Peyer's patch (tissue), 4 donors: ENCODE results near the gene IFNL1. TPM values are rescaled to one million over a fixed set of nuclear protein-coding genes. Genes with fewer than 3 reads are reported as not detected.

Experiments
- DNase-seq, 3 donors: peaks; one replicate each; pipeline ENCODE4 v3.0.0-alpha.2; 2017 to 2019
- H3K27ac ChIP-seq, 4 donors: fragments of 200-600 bp; sonication (generic); one replicate each; pipeline ENCODE4 v1.5.1; 2016 to 2019
- H3K27me3 ChIP-seq, 2 donors: fragments of 200-600 bp; sonication (generic); one replicate each; pipeline ENCODE4 v1.5.1; 2019
- H3K36me3 ChIP-seq, 3 donors: fragments of 200-600 bp; sonication (generic); one replicate each; pipeline ENCODE4 v1.5.1; 2016 to 2019
- H3K4me1 ChIP-seq, 4 donors: fragments of 200-600 bp; sonication (generic); one replicate each; pipeline ENCODE4 v1.5.1; 2016 to 2019
- H3K4me3 ChIP-seq, 4 donors: fragments of 200-600 bp; sonication (generic); 1 replicate in 3 of 4; 2 replicates in 1 of 4; pipeline ENCODE4 v1.5.1; 2016 to 2019; ENCODE audit warnings: mild to moderate bottlenecking in 1 of 4
- H3K9me3 ChIP-seq, 4 donors: fragments of 200-600 bp; sonication (generic); one replicate each; pipeline ENCODE4 v1.5.1; 2016 to 2019; ENCODE audit warnings: mild to moderate bottlenecking in 1 of 4
- POLR2A ChIP-seq, 2 donors: fragments of 450-650 bp; IDR thresholded peaks; one replicate each; pipeline ENCODE4 v1.5.1; 2017; ENCODE audit warnings: antibody characterized with exemption in 2 of 2, mild to moderate bottlenecking in 2 of 2, moderate library complexity in 2 of 2
- total RNA-seq, 4 donors: library from RNA; depleted of rRNA; stranded (reverse); fragments of >200 nt; gene quantifications; one replicate each; pipeline ENCODE4 v1.1.0, GENCODE V29; 2016
- TF ChIP-seq, protein P1 (sequence below), 6 experiments: fragments of 450-650 bp in 4 of 6; fragments of 200-600 bp in 2 of 6; sonication (generic) in 1 of 6; IDR thresholded peaks; one replicate each; pipeline ENCODE4 v1.5.1; 2017 to 2019; ENCODE audit warnings: antibody characterized with exemption in 6 of 6, mild to moderate bottlenecking in 3 of 6, moderate library complexity in 1 of 6

IFNL1 gene
- total RNA-seq = not detected

DNA sequence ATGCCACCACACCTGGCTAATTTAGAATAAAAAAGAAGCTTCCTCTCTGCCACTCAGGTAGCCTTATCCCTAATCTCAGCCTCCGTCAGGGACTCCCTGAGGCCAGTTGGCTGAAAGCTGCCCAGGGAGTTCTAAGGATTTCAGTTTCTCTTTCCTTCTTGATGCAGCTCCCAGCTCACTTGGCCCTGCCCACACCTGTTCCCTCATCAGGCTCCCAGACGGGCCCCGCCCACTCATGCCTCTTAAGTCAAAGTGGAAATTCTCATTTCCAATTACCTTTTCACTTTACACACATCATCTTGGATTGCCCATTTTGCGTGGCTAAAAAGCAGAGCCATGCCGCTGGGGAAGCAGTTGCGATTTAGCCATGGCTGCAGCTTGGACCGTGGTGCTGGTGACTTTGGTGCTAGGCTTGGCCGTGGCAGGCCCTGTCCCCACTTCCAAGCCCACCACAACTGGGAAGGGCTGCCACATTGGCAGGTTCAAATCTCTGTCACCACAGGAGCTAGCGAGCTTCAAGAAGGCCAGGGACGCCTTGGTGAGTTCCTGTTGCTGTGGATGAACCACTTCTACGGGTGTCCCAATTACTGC is at the start of gene IFNL1:
Gene IFNL1, plus strand, starts transcription at position 353 of the 591 bp plus-strand sequence. Its CDS starts 15 bp downstream, at position 368.
- H3K4me1 ChIP-seq = no peaks in the 10 kb centered on the region
- no peaks in the 10 kb centered on the region for H3K27me3 ChIP-seq
- H3K9me3 ChIP-seq = no peaks in the 10 kb centered on the region
- H3K27ac ChIP-seq = no peak within 1 kb of the TSS
- H3K36me3 ChIP-seq = no peaks in the 10 kb centered on the region
- DNase-seq = peak in 1 of 3 donors; percentile 46
- TF ChIP-seq, protein P1, sequence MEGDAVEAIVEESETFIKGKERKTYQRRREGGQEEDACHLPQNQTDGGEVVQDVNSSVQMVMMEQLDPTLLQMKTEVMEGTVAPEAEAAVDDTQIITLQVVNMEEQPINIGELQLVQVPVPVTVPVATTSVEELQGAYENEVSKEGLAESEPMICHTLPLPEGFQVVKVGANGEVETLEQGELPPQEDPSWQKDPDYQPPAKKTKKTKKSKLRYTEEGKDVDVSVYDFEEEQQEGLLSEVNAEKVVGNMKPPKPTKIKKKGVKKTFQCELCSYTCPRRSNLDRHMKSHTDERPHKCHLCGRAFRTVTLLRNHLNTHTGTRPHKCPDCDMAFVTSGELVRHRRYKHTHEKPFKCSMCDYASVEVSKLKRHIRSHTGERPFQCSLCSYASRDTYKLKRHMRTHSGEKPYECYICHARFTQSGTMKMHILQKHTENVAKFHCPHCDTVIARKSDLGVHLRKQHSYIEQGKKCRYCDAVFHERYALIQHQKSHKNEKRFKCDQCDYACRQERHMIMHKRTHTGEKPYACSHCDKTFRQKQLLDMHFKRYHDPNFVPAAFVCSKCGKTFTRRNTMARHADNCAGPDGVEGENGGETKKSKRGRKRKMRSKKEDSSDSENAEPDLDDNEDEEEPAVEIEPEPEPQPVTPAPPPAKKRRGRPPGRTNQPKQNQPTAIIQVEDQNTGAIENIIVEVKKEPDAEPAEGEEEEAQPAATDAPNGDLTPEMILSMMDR (IDR thresholded peaks at IDR 0.05) = no peak
- TF ChIP-seq POLR2A (IDR thresholded peaks at IDR 0.05) = no peak
- H3K4me3 ChIP-seq = no peak within 1 kb of the TSS

DNA sequence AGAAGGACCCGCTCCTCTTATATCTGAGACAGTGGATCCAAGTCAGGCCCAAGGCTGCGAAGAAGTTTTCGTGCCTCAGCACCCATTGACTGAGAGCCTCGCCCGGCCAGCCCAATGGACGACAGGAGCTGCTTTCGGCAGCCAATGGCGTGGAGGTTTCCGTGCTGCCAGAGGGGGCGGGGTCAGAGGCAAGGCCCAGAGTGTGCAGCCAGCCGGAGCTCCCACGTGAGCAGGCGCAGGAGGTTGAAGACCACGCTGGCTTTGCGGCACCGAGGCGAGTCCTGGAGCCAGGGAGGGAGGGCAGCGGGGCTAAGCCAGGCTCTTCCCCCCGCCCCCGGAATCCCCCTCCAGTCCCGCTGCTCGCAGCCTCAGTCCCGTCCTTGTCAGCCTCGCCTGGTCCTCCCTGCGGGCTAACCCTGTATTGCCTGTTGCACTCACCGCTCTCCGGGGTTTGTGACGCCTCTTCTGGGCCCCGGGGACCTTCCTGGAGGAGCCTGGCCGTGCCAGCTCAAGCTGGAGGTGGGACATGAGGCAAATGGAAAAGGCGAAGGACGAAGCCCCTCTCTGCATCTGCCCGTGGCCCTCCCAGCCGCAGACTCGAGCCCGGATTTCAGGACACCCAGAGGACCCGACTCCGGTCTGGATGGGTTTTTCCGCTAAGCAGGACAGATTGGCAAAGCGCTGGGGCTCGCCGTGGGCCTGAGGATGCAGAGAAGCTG is 49.1 kb upstream of the IFNL1 start:
- peak in 2 of 3 donors; percentile 32 to 47 for DNase-seq

DNA sequence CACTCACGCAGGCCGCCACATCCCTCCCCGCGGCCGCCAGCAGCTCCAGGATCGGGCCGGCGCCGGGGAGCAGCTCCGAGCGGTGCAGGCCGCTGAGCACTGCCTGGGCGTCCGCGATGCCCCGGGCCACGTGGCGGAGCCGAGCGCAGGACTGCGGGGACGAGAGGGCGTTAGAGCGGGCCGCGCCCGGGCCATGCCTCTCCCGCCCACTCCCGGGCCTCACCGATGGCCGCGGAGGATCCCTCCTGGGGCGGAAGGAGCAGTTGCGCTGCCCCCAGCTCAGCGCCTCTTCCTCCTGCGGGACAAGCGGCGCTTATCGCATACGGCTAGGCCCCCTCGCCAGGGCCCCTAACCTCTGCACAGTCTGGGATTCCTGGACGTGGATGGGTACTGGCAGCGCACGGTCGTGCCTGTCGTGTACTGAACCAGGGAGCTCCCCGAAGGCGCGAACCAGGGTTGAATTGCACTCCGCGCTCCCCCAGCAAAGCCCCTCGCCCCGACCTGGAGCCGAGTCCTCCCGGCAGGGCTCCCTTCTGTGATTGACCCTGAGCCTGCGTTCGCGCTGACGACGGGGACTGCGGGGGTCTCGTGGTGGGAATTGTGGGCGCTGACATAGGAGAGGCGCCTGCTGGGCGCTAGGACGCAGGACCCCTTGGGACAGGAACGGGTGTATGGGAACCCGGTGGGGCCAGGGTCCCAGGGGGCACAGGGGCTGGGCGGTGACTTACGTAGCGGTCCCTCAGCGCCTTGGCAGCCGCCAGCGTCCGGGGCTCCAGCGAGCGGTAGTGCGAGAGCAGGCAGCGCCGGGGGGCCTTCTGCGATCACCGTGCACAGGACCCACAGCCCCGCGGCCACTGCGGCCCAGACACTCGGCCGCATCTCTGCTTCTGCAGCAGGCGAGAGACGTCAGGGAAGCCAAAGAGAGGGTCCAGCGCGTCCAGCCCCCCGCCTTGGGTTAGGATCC is 48.2 kb upstream of the IFNL1 start:
- H3K27ac ChIP-seq = no peak overlapping the region
- H3K9me3 ChIP-seq = no peaks in the 10 kb centered on the region
- TF ChIP-seq, protein P1 (IDR thresholded peaks at IDR 0.05) = no peak
- TF ChIP-seq POLR2A (IDR thresholded peaks at IDR 0.05) = no peak
- peaks cover 0 to 16% of the 10 kb centered on the region in 2 donors for H3K27me3 ChIP-seq
- H3K36me3 ChIP-seq = no peaks in the 10 kb centered on the region
- H3K4me1 ChIP-seq = peaks cover 0 to 14% (median 0%) of the 10 kb centered on the region in 4 donors
- peak overlapping the region in 2 of 4 donors; percentile 12 to 24 for H3K4me3 ChIP-seq
- DNase-seq = no peak

More for the DNA sequence above, 49.1 kb upstream of the IFNL1 start:
- Histone ChIP-seq H3K27ac (no peak overlapping the region), H3K4me3 (peak overlapping the region in 3 of 4 donors; percentile 6 to 24 (median 12)), H3K36me3 (no peaks in the 10 kb centered on the region), H3K4me1 (peaks cover 0 to 14% (median 0%) of the 10 kb centered on the region in 4 donors), H3K9me3 (no peaks in the 10 kb centered on the region), H3K27me3 (peaks cover 0 to 16% of the 10 kb centered on the region in 2 donors)
- TF ChIP-seq, protein P1 (IDR thresholded peaks at IDR 0.05) = no peak
- TF ChIP-seq POLR2A (IDR thresholded peaks at IDR 0.05) = no peak

DNA sequence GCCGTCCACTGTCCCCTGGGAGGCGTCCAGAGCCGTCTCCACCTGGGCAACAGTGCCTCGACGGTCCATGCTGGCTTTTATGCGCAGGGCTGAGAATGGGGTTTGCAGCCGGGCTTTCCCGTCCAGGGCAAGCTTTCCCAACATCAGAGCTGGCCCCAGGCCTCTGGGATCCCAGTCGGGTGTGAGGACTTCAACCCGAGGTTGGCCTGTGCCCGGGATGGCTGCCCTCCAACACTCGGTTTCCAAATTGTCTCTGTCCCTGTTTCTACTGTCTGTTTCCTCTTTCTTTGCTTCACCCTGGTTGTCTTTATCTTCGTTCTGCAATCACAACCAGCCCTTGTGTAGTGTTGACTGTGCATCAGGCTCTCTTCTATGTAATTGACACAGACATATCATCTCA is 47.4 kb upstream of the IFNL1 start, which contains the start of gene IFNL4:
Gene IFNL4, minus strand, starts transcription at position 51 of the 400 bp plus-strand sequence.
- Histone ChIP-seq H3K36me3 (no peaks in the 10 kb centered on the region), H3K9me3 (no peaks in the 10 kb centered on the region), H3K27ac (no peak within 1 kb of the TSS), H3K4me1 (peaks cover 0 to 14% (median 0%) of the 10 kb centered on the region in 4 donors), H3K27me3 (peaks cover 0 to 16% of the 10 kb centered on the region in 2 donors), H3K4me3 (peak within 1 kb of the TSS in 2 of 4 donors; percentile 12 to 24)
- TF ChIP-seq POLR2A (IDR thresholded peaks at IDR 0.05) = no peak
- TF ChIP-seq, protein P1 (IDR thresholded peaks at IDR 0.05) = no peak
- DNase-seq = no peak

DNA sequence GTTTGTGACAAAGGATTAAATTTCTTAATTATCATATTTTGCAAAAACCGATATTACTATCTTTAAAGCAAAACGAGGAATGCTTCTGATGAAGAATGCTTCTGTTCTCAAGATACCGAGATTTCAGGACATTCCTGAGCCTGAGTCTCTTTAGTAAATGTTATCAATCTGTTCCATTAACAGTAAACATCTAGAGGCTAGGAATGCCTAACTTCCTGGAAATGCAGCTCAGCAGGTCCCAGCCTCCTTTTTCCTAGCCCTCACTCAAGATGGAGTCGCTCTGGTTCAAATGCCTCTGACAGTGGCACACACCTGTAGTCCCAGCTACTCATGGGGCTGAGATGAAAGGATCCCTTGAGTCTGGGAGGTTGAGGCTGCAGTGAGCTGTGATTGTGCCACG is 45.1 kb upstream of the IFNL1 start:
- H3K9me3 ChIP-seq = no peaks in the 10 kb centered on the region
- H3K27me3 ChIP-seq = peaks cover 0 to 16% of the 10 kb centered on the region in 2 donors
- TF ChIP-seq POLR2A (IDR thresholded peaks at IDR 0.05) = no peak
- TF ChIP-seq, protein P1 (IDR thresholded peaks at IDR 0.05) = no peak
- peaks cover 0 to 21% (median 0%) of the 10 kb centered on the region in 4 donors for H3K4me1 ChIP-seq
- H3K4me3 ChIP-seq = no peak overlapping the region
- no peak overlapping the region for H3K27ac ChIP-seq
- no peaks in the 10 kb centered on the region for H3K36me3 ChIP-seq
- DNase-seq = no peak
